Measurements from ENCODE around the gene EFCAB5. TPM values are rescaled to one million over a fixed set of nuclear protein-coding genes. Genes with fewer than 3 reads are reported as not detected.

EFCAB5 gene
- total and polyA plus RNA-seq, 2 of the 13 experiments (the other 11 are each of a cell fraction or from before 2014, with no cell fraction given): 0.15 TPM; not detected in 1

- POLR2A ChIA-PET: interaction anchor here (0.8 kb wide), 1 partner anchor 183 kb away, joined by 3 read pairs; no protein-coding TSS in a partner anchor
- ATAC-seq (no peak), FAIRE-seq (no peak), DNase-seq (ENCODE audit: low spot score) (no peak)
- CTCF ChIA-PET (ENCODE audit: low intra/inter-chr PET ratio, low total read pairs): no interaction called here
- H3K9me3 ChIP-seq (ENCODE audit: low read length): peaks cover 5% of the 10 kb centered on the region; the same call in 1 of the 2 replicates
- no peak overlapping the region for H3K4me2 ChIP-seq (ENCODE audit: low read depth, low read length)
- H3K36me3 ChIP-seq (replicated peaks in 1 of 2; ENCODE audit: control insufficient read depth in 1 of 2, insufficient read depth in 2 of 2, low read length in 2 of 2): peaks cover 2 to 9% of the 10 kb centered on the region in 2 experiments; a peak in 2 of 5 replicates
- H2AFZ ChIP-seq (ENCODE audit: low read length): no peak overlapping the region
- intact Hi-C loops (cut with micrococcal nuclease; ENCODE audit: unreplicated experiment): no loop called here
- no peaks in the 10 kb centered on the region for H4K20me1 ChIP-seq (ENCODE audit: insufficient read depth, low read length)
- peaks cover 7% of the 10 kb centered on the region for H3K79me2 ChIP-seq (ENCODE audit: insufficient read depth, low read length)
- H3K27me3 ChIP-seq (ENCODE audit: control insufficient read depth in 1 of 2, insufficient read depth in 2 of 2, low read length in 2 of 2): no peaks in the 10 kb centered on the region
- H3K27ac ChIP-seq (ENCODE audit: extremely low read length, insufficient read depth, low read length): no peak overlapping the region
- H3K4me1 ChIP-seq (ENCODE audit: insufficient read depth, low read length): no peaks in the 10 kb centered on the region
- in situ Hi-C loops (cut with HindIII; ENCODE audit: extremely low pct_ligation_motif_present, low pct_unique_long_range_greater_than_20kb): no loop called here
- no TSS peak for BruUV-seq (replicated peaks)
- H3K4me3 ChIP-seq (replicated peaks in 1 of 3; ENCODE audit: insufficient read depth in 1 of 3, low read depth in 2 of 3, low read length in 3 of 3): no peak overlapping the region
- no peak overlapping the region for H3K9ac ChIP-seq (ENCODE audit: insufficient read depth, low read depth, low read length)
- TF ChIP-seq ZBTB40 (IDR thresholded peaks at IDR 0.05) (no peak), ZBTB40 (CRISPR knock-in tag; IDR thresholded peaks at IDR 0.05) (peak; percentile 78), U2AF1 (optimal IDR thresholded peaks at IDR 0.05; ENCODE audit: low read depth, low read length) (no peak)
Observed at GRCh38 chr17:30153463-30153862, 212.0 kb downstream of the EFCAB5 start.
